GM23338 (cell line): ENCODE measurements around the gene PTPN13. TPM values are rescaled to one million over a fixed set of nuclear protein-coding genes. Genes with fewer than 3 reads are reported as not detected.

Experiments
- ATAC-seq: fragments of 200-7000 bp; cut with Tn5 transposase; 3 replicates; pipeline ENCODE4 v1.9.1; 2020
- DNase-seq: peaks from one replicate; pipeline ENCODE4 v3.0.0-alpha.2; 2015; ENCODE audit warnings: low spot score
- H2AFZ ChIP-seq: fragments of 200-600 bp; sonication (generic); 2 replicates; pipeline ENCODE4 v1.8.0; 2016; ENCODE audit warnings: antibody characterized with exemption, mild to moderate bottlenecking, moderate library complexity
- H3F3A ChIP-seq: fragments of 200-600 bp; sonication (generic); replicated peaks from 2 replicates; pipeline ENCODE4 v1.8.0; 2017; ENCODE audit warnings: antibody characterized with exemption, mixed run types, low read depth
- H3K27ac ChIP-seq: fragments of 200-600 bp; sonication (generic); 2 replicates; pipeline ENCODE4 v1.6.1; 2016; ENCODE audit warnings: low read depth
- H3K27me3 ChIP-seq: fragments of 200-600 bp; sonication (generic); 2 replicates; pipeline ENCODE4 v1.8.0; 2016; ENCODE audit warnings: mild to moderate bottlenecking, mixed run types, moderate library complexity; ENCODE audit not compliant: insufficient read depth
- H3K36me3 ChIP-seq: fragments of 200-600 bp; sonication (generic); 2 replicates; pipeline ENCODE4 v1.8.0; 2016; ENCODE audit warnings: mild to moderate bottlenecking; ENCODE audit not compliant: insufficient read depth
- H3K4me1 ChIP-seq: fragments of 200-600 bp; sonication (generic); 2 replicates; pipeline ENCODE4 v1.8.0; 2016; ENCODE audit warnings: mild to moderate bottlenecking, moderate library complexity; ENCODE audit not compliant: insufficient read depth
- H3K4me2 ChIP-seq: fragments of 200-600 bp; sonication (generic); 2 replicates; pipeline ENCODE4 v1.7.1; 2017; ENCODE audit warnings: mixed run types
- H3K4me3 ChIP-seq: fragments of 200-600 bp; sonication (generic); 2 replicates; pipeline ENCODE4 v1.6.1; 2016; ENCODE audit warnings: mixed run types
- H3K79me2 ChIP-seq: fragments of 200-600 bp; sonication (generic); replicated peaks from 2 replicates; pipeline ENCODE4 v1.8.0; 2017; ENCODE audit warnings: mild to moderate bottlenecking; ENCODE audit not compliant: insufficient read depth
- H3K9me2 ChIP-seq: fragments of 200-600 bp; sonication (generic); 2 replicates; pipeline ENCODE4 v1.8.0; 2017; ENCODE audit not compliant: insufficient read depth
- H4K20me1 ChIP-seq: fragments of 200-600 bp; sonication (generic); replicated peaks from 2 replicates; pipeline ENCODE4 v1.8.0; 2017; ENCODE audit warnings: mild to moderate bottlenecking; ENCODE audit not compliant: insufficient read depth
- H3K27ac Mint-ChIP-seq: 2 replicates; pipeline ENCODE4 v1.8.0; 2020; ENCODE audit warnings: inconsistent platforms, mild to moderate bottlenecking, moderate library complexity, mixed read lengths
- H3K27me3 Mint-ChIP-seq: 3 replicates; pipeline ENCODE4 v1.8.0; 2022; ENCODE audit warnings: low read depth, mild to moderate bottlenecking, moderate library complexity, mixed read lengths, inconsistent platforms; ENCODE audit not compliant: insufficient read depth, poor library complexity
- H3K36me3 Mint-ChIP-seq: 3 replicates; pipeline ENCODE4 v1.8.0; 2021; ENCODE audit warnings: low read depth, mild to moderate bottlenecking, inconsistent platforms, moderate library complexity, mixed read lengths
- H3K4me1 Mint-ChIP-seq: 3 replicates; pipeline ENCODE4 v1.8.0; 2020; ENCODE audit warnings: mild to moderate bottlenecking, inconsistent platforms, mixed read lengths
- H3K4me3 Mint-ChIP-seq: 3 replicates; pipeline ENCODE4 v1.8.0; 2021; ENCODE audit warnings: moderate library complexity, mild to moderate bottlenecking, inconsistent platforms, mixed read lengths
- H3K9me3 Mint-ChIP-seq: 3 replicates; pipeline ENCODE4 v1.8.0; 2020; ENCODE audit warnings: moderate library complexity, mild to moderate bottlenecking, inconsistent platforms, mixed read lengths
- CREB1 ChIP-seq: fragments of 250-450 bp; sonication (Bioruptor Pico); IDR thresholded peaks from 2 replicates; pipeline ENCODE4 v1.5.0; 2020; ENCODE audit warnings: low read depth, mild to moderate bottlenecking, moderate library complexity
- EZH2 ChIP-seq: fragments of 200-600 bp; sonication (generic); IDR thresholded peaks from one replicate; pipeline ENCODE4 v1.8.0; 2017; ENCODE audit warnings: antibody characterized with exemption, mild to moderate bottlenecking, low read depth; ENCODE audit not compliant: unreplicated experiment
- JUNB ChIP-seq: IDR thresholded peaks from one replicate; pipeline ENCODE4 v1.6.1; 2016; ENCODE audit warnings: antibody characterized with exemption; ENCODE audit not compliant: unreplicated experiment
- STAT1 ChIP-seq: IDR thresholded peaks from one replicate; pipeline ENCODE4 v1.6.1; 2016; ENCODE audit warnings: antibody characterized with exemption; ENCODE audit not compliant: unreplicated experiment
- ZNF331 ChIP-seq: fragments of 250-450 bp; sonication (Bioruptor Pico); IDR thresholded peaks from 2 replicates; pipeline ENCODE4 v1.5.0; 2020; ENCODE audit warnings: low read depth, mild to moderate bottlenecking, moderate library complexity
- polyA plus RNA-seq: library from polyadenylated mRNA; unstranded; fragments of >200 nt; fragmentation: Nextera tagmentation; extraction: Ambion mirVana; gene quantifications from 2 replicates; pipeline ENCODE4 v1.2.1, GENCODE V29; 2016
- total RNA-seq: library from RNA; depleted of rRNA; stranded (reverse); fragments of >200 nt; shearing (Covaris generic); gene quantifications from 2 replicates; pipeline ENCODE4 v1.2.3, GENCODE V29; 2014
- TF ChIP-seq, protein P1 (sequence below): IDR thresholded peaks from 2 replicates; pipeline ENCODE4 v1.6.1; 2016; ENCODE audit warnings: antibody characterized with exemption
- TF ChIP-seq, protein P2 (sequence below): IDR thresholded peaks from one replicate; pipeline ENCODE4 v1.6.1; 2018; ENCODE audit warnings: antibody characterized with exemption; ENCODE audit not compliant: unreplicated experiment
- TF ChIP-seq, protein P3 (sequence below), 2 experiments: fragments of 200-600 bp in 1 of 2; sonication (generic) in 1 of 2; conservative IDR thresholded peaks; 2 replicates each; pipeline versions ENCODE4 v1.5.1 to v1.6.1; 2016 to 2017; ENCODE audit warnings: antibody characterized with exemption in 2 of 2, low read depth in 2 of 2, mild to moderate bottlenecking in 2 of 2, moderate library complexity in 1 of 2
- TF ChIP-seq, protein P4 (sequence below): fragments of 250-450 bp; sonication (Bioruptor Pico); IDR thresholded peaks from 2 replicates; pipeline ENCODE4 v1.5.0; 2020; ENCODE audit warnings: mild to moderate bottlenecking, moderate library complexity

The PTPN13 gene
- total and polyA plus RNA-seq, 2 experiments from 2014 or later: 12.6 to 49.9 TPM

DNA sequence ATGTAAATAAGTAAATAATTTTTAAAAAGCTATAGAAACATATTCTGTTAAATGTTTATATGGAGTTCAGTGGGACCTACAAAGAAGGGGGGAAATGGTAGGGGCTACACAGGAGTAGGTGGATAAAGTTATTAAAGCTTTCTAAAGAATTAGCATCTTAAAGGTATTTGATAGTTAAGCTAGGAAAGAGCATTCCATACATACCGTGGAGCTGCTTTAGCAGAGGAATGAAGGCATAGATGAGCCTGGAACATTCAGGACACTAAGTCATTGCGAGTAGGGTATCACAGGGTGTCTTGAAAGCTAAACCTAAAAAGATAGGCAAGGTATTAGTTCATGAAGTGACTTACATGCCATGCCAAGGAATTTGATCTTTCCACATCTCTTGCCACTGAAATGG lies 194.7 kb downstream of the PTPN13 start:
- H3K27me3 Mint-ChIP-seq: peaks cover 4% of the 10 kb centered on the region
- Histone ChIP-seq H3K4me1 (peaks cover 10% of the 10 kb centered on the region; the same call in 1 of the 2 replicates), H3K4me2 (peak overlapping the region; percentile 10; the same call in 1 of the 2 replicates), H3F3A (no peaks in the 10 kb centered on the region), H3K79me2 (no peaks in the 10 kb centered on the region), H4K20me1 (no peaks in the 10 kb centered on the region), H3K27me3 (no peaks in the 10 kb centered on the region), H3K27ac (no peak overlapping the region), H3K9me2 (peaks cover 2% of the 10 kb centered on the region; the same call in 1 of the 2 replicates), H3K36me3 (peaks cover 16% of the 10 kb centered on the region), H2AFZ (no peak overlapping the region), H3K4me3 (no peak overlapping the region)
- H3K4me3 Mint-ChIP-seq: no peak overlapping the region
- H3K9me3 Mint-ChIP-seq: peaks cover 38% of the 10 kb centered on the region
- H3K4me1 Mint-ChIP-seq: peaks cover 10% of the 10 kb centered on the region; the same call in 2 of the 3 replicates
- DNase-seq (peak; percentile 74), ATAC-seq (peak; percentile 95)
- H3K36me3 Mint-ChIP-seq: peaks cover 68% of the 10 kb centered on the region
- TF ChIP-seq, protein P1, sequence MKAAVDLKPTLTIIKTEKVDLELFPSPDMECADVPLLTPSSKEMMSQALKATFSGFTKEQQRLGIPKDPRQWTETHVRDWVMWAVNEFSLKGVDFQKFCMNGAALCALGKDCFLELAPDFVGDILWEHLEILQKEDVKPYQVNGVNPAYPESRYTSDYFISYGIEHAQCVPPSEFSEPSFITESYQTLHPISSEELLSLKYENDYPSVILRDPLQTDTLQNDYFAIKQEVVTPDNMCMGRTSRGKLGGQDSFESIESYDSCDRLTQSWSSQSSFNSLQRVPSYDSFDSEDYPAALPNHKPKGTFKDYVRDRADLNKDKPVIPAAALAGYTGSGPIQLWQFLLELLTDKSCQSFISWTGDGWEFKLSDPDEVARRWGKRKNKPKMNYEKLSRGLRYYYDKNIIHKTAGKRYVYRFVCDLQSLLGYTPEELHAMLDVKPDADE: no peak
- TF ChIP-seq, protein P2, sequence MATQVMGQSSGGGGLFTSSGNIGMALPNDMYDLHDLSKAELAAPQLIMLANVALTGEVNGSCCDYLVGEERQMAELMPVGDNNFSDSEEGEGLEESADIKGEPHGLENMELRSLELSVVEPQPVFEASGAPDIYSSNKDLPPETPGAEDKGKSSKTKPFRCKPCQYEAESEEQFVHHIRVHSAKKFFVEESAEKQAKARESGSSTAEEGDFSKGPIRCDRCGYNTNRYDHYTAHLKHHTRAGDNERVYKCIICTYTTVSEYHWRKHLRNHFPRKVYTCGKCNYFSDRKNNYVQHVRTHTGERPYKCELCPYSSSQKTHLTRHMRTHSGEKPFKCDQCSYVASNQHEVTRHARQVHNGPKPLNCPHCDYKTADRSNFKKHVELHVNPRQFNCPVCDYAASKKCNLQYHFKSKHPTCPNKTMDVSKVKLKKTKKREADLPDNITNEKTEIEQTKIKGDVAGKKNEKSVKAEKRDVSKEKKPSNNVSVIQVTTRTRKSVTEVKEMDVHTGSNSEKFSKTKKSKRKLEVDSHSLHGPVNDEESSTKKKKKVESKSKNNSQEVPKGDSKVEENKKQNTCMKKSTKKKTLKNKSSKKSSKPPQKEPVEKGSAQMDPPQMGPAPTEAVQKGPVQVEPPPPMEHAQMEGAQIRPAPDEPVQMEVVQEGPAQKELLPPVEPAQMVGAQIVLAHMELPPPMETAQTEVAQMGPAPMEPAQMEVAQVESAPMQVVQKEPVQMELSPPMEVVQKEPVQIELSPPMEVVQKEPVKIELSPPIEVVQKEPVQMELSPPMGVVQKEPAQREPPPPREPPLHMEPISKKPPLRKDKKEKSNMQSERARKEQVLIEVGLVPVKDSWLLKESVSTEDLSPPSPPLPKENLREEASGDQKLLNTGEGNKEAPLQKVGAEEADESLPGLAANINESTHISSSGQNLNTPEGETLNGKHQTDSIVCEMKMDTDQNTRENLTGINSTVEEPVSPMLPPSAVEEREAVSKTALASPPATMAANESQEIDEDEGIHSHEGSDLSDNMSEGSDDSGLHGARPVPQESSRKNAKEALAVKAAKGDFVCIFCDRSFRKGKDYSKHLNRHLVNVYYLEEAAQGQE: no peak
- H3K27ac Mint-ChIP-seq: no peak overlapping the region

DNA sequence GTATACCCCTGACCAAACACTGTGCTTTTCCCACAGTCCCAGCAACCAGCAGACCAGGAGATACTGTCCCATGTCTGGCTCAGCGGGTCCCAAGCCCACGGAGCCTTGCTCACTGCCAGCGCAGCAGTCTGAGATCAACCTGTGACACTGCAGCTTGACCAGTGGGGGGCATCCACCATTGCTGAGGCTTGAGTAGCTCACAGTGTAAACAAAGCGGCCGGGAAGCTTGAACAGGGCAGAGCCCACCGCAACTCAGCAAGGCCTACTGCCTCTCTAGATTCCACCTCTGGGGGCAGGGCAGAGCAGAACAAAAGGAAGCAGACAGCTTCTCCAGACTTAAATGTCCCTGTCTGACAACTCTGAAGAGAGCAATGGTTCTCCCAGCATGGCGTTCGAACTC lies 197.0 kb downstream of the PTPN13 start:
- Histone ChIP-seq H2AFZ (no peak overlapping the region), H3K79me2 (no peaks in the 10 kb centered on the region), H3K36me3 (peaks cover 16% of the 10 kb centered on the region), H3K4me1 (peaks cover 10% of the 10 kb centered on the region; the same call in 1 of the 2 replicates), H3K27ac (no peak overlapping the region), H3K4me2 (no peak overlapping the region), H3K4me3 (no peak overlapping the region), H3K27me3 (no peaks in the 10 kb centered on the region), H3K9me2 (peaks cover 2% of the 10 kb centered on the region; the same call in 1 of the 2 replicates), H4K20me1 (no peaks in the 10 kb centered on the region), H3F3A (no peaks in the 10 kb centered on the region)
- DNase-seq (peak; percentile 80), ATAC-seq (peak; percentile 86)
- Mint-ChIP-seq H3K9me3 (peaks cover 53% of the 10 kb centered on the region), H3K36me3 (peaks cover 76% of the 10 kb centered on the region), H3K4me3 (no peak overlapping the region), H3K27me3 (peaks cover 6% of the 10 kb centered on the region), H3K4me1 (peaks cover 10% of the 10 kb centered on the region; the same call in 2 of the 3 replicates), H3K27ac (no peak overlapping the region)
- TF ChIP-seq STAT1 (no peak), ZNF331 (CRISPR knock-in tag) (no peak), JUNB (no peak), EZH2 (no peak), CREB1 (CRISPR knock-in tag) (no peak)
- TF ChIP-seq, protein P3, sequence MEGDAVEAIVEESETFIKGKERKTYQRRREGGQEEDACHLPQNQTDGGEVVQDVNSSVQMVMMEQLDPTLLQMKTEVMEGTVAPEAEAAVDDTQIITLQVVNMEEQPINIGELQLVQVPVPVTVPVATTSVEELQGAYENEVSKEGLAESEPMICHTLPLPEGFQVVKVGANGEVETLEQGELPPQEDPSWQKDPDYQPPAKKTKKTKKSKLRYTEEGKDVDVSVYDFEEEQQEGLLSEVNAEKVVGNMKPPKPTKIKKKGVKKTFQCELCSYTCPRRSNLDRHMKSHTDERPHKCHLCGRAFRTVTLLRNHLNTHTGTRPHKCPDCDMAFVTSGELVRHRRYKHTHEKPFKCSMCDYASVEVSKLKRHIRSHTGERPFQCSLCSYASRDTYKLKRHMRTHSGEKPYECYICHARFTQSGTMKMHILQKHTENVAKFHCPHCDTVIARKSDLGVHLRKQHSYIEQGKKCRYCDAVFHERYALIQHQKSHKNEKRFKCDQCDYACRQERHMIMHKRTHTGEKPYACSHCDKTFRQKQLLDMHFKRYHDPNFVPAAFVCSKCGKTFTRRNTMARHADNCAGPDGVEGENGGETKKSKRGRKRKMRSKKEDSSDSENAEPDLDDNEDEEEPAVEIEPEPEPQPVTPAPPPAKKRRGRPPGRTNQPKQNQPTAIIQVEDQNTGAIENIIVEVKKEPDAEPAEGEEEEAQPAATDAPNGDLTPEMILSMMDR (conservative IDR thresholded peaks at IDR 0.05; ENCODE audit: low read depth in 2 of 2): peak; percentile 46 to 48
- TF ChIP-seq, protein P4, sequence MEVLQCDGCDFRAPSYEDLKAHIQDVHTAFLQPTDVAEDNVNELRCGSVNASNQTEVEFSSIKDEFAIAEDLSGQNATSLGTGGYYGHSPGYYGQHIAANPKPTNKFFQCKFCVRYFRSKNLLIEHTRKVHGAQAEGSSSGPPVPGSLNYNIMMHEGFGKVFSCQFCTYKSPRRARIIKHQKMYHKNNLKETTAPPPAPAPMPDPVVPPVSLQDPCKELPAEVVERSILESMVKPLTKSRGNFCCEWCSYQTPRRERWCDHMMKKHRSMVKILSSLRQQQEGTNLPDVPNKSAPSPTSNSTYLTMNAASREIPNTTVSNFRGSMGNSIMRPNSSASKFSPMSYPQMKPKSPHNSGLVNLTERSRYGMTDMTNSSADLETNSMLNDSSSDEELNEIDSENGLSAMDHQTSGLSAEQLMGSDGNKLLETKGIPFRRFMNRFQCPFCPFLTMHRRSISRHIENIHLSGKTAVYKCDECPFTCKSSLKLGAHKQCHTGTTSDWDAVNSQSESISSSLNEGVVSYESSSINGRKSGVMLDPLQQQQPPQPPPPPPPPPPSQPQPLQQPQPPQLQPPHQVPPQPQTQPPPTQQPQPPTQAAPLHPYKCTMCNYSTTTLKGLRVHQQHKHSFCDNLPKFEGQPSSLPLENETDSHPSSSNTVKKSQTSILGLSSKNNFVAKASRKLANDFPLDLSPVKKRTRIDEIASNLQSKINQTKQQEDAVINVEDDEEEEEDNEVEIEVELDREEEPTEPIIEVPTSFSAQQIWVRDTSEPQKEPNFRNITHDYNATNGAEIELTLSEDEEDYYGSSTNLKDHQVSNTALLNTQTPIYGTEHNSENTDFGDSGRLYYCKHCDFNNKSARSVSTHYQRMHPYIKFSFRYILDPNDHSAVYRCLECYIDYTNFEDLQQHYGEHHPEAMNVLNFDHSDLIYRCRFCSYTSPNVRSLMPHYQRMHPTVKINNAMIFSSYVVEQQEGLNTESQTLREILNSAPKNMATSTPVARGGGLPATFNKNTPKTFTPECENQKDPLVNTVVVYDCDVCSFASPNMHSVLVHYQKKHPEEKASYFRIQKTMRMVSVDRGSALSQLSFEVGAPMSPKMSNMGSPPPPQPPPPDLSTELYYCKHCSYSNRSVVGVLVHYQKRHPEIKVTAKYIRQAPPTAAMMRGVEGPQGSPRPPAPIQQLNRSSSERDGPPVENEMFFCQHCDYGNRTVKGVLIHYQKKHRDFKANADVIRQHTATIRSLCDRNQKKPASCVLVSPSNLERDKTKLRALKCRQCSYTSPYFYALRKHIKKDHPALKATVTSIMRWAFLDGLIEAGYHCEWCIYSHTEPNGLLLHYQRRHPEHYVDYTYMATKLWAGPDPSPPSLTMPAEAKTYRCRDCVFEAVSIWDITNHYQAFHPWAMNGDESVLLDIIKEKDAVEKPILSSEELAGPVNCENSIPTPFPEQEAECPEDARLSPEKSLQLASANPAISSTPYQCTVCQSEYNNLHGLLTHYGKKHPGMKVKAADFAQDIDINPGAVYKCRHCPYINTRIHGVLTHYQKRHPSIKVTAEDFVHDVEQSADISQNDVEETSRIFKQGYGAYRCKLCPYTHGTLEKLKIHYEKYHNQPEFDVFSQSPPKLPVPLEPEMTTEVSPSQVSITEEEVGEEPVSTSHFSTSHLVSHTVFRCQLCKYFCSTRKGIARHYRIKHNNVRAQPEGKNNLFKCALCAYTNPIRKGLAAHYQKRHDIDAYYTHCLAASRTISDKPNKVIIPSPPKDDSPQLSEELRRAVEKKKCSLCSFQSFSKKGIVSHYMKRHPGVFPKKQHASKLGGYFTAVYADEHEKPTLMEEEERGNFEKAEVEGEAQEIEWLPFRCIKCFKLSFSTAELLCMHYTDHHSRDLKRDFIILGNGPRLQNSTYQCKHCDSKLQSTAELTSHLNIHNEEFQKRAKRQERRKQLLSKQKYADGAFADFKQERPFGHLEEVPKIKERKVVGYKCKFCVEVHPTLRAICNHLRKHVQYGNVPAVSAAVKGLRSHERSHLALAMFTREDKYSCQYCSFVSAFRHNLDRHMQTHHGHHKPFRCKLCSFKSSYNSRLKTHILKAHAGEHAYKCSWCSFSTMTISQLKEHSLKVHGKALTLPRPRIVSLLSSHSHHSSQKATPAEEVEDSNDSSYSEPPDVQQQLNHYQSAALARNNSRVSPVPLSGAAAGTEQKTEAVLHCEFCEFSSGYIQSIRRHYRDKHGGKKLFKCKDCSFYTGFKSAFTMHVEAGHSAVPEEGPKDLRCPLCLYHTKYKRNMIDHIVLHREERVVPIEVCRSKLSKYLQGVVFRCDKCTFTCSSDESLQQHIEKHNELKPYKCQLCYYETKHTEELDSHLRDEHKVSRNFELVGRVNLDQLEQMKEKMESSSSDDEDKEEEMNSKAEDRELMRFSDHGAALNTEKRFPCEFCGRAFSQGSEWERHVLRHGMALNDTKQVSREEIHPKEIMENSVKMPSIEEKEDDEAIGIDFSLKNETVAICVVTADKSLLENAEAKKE (CRISPR knock-in tag): no peak
